HUDEP-2 (cell line): ENCODE data around the gene MICAL2.

Experiments
- DNase-seq, 76 experiments: peaks; one replicate each; lab custom pipeline; 2025; ENCODE audit not compliant: unreplicated experiment in 76 of 76; lab: John Stamatoyannopoulos, UW

The MICAL2 gene

DNA sequence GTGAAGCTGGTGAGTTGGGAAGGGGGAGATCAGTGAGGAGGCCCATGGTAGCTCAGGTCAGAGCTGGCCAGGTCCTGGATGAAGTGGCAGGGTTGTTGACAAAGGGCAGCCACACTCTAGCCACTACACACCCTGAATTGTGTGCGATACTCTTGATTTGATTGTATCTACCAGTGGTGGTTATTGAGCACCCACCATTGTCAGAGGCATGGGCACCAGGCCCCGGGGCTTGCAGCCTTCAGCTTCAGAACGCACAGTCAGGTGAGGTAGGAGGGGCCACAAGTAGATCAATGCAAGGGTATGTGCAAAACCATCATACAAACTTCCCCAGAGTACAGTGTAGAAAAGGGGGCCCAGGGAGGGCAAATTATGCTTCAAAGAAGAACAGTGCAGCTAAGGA lies 38.1 kb downstream of the MICAL2 start:
- no peak for DNase-seq

DNA sequence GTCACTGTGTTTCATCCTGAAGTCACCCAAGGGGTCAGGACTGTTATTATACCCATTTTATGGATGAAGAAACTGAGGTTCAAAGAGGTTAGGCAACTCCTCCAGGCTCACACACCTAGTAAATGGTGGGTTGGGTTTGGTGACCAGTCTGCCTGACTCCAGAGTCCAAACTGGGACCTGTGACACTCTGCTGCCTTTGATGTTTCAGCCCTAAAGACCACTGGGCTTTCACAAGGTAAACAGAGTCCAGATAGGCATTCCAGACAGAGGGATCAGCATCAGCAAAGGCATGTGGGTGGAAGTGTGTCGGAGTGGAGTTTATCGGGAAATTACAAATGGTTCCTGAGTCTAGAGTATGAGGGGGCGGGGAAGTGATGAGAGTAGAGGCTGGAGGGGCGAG lies 38.5 kb downstream of the MICAL2 start:
- no peak for DNase-seq

- peak in 21 of 76 experiments; percentile 2 to 58 (median 29) for DNase-seq
Measured at GRCh38 chr11:12149672-12150225, 39.4 kb downstream of the MICAL2 start.

DNA sequence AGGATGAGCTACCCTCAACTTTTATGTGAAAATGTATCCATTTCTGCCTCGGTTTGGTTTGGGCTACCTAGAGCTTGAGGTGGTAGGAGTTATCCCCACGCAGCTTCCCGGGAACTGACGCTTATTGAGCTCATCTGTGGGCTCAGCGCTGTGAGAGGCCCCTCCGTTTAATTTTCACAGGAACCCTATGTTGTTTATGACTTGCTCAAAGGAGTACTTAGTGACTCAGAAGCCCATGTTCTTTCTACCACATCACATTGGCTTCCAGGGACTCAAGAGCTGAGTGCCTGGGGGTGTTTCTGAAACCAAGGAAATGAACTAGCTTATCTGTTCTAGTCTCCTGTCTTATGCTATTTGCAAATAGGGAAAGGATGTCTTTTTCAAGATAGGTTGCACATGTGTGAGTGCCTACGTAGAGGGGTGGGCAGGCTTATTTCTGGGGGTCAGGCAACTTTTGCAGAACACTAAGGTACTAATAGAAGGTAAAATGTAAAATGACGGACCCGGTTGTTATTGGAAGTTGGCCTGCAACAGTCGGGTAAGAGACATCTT lies 40.5 kb downstream of the MICAL2 start:
- no peak for DNase-seq

DNA sequence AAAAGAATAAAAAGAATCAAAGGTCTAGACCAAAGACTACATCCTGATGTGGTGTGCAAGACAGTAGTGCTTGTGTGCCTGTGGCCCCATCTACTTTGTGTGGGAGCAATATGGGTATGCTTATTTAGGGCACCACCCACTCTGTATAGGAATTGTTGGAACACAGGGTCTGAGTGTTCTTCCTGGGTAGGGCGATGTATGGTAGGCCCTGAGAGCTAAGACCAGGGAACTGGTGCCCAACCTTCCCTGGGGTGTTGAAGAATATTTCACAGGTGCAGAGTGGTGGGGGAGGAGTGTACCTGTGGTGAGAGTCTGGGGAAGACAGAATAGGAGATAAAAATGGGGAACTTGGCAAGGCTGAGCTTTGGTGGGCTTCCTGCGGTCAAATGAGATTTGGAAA lies 41.9 kb downstream of the MICAL2 start:
- DNase-seq, result no peak

DNA sequence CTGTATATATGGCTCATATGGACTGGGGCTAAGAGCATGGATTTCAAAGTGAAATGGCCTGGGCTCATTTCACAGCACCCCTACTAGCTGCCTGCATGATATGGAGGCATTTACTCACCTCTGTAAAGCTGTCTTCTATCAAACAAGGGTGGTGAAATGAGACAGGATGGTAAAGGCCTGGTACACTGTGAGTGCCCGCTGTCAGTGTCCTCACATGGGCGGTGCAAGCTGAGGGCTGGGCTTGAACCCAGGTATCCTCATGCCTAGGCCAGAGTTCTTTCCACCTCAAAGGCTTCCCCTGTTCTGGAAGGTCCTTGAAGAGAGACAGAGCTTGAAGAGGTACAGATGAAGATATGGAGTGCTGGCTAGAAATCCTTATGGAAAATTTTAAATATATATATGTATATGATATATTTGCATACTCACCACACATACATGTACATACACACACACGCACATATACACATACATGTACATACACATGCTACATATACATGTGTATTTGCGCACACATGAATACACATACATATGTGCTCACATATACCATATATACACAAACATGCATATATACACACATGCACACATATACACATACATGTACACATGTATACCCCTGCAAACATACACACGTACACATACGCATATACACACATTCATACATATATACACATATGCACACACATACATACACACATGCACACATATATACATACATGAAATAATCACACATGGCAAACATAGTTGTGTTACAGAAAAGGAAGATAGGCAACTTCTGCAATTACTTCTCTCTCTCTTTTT lies 44.7 kb downstream of the MICAL2 start:
- DNase-seq, result no peak

DNA sequence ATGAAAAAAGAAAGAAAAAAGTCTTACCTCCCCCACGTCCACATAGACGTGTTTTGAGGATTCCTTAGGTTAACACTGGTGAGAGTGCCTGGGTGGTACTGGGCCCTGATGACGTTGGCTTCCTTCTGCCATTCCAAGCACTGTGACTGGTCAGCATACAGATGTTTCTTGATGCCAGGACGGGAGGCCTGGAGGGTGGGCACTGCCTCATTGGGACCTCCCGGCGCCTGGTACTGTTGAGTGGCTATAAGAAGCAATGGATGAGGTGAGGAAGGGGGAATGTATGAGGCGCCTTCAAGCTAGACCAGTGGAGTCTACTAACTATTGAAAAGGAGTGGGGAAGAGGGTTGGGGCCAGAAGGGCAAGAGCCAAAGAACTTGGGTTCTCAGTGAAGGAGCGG lies 45.3 kb downstream of the MICAL2 start:
- DNase-seq, result no peak

DNA sequence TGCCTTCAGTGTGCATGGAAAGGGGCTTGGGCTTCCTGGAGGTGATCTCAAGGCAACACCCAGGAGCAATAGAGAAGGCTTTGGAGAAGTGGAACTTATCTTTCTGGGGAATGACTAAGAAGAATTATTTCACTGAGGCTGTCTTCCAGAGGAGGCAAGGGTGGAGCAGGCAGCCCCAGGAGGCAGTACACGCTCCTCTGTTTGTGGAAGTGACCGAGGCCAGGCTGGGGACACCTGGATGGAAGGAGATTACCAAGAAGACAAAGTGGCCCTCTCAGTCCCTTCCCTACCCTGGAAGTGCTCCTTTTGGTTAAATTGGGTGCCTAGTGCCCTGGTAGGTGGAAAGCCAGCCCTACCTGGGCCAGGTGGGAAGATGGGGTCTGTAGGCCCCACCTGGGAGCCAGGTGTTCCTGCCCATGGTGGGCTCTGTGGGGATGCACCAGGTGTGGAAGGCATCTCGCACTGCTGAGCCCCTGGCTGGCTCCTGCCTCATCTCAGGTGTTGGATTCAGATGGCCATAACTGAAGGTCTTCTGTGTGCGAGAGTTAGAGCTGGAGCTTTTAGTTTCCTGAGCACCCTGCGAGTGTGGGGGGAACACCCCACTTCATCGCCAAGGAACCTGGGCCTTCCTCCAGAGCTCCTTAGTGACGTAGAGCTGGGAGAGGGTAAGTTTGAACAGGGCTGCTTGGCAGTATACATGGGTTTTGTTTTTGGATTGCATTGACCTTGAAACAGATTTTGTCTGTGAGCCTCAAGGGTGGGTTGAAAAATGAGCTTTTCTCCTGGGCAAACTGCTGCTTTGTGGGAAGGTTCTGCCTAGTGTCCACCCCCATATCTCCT lies 46.1 kb downstream of the MICAL2 start:
- DNase-seq, result no peak

- DNase-seq, result no peak
Measured at GRCh38 chr11:12157241-12157661, 46.9 kb downstream of the MICAL2 start.

GRCh38 chr11:12158909-12159308 lies 48.5 kb downstream of the MICAL2 start:
- DNase-seq, result peak in 3 of 76 experiments; percentile 10 to 18 (median 11)

DNA sequence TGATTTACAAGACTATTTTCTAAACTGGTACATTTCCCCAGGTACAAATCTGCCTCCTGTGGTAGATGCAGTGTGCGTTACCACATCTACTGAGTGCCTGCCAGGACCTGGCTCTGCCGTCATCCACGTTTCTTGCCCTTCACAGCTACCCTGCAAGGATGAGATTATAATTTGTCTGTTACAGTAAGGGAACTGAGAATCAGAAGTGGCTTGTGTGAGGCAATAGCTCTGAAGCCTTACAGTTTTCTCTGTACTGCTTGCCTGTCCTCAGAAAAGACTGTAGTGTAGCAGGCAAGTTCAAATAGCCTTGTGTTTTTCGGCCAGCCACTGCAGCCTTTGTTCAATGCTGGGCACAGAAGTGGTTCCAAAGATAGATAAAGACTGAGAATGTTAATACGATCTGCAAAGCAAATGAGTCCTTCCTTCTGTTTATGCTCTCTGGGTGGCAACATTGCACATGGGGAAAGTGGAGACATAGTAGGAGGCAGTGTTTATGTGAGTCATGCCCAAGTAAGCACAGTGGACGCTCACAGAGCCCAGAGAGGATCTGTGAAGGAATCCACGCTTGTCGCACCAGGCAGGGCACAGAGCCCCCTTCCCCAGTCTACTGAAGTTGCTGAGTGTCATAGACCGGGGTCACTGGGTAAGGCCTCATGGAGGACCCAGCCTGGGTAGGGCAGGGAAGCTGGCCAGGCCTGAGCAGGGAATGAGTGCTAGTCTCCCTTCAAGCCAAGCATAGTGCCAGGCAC lies 49.1 kb downstream of the MICAL2 start:
- peak in 10 of 76 experiments; percentile 10 to 46 (median 24) for DNase-seq

- DNase-seq, result no peak
Measured at GRCh38 chr11:12160231-12160630, 49.8 kb downstream of the MICAL2 start.

- no peak for DNase-seq
Measured at GRCh38 chr11:12160680-12161079, 50.3 kb downstream of the MICAL2 start.

DNA sequence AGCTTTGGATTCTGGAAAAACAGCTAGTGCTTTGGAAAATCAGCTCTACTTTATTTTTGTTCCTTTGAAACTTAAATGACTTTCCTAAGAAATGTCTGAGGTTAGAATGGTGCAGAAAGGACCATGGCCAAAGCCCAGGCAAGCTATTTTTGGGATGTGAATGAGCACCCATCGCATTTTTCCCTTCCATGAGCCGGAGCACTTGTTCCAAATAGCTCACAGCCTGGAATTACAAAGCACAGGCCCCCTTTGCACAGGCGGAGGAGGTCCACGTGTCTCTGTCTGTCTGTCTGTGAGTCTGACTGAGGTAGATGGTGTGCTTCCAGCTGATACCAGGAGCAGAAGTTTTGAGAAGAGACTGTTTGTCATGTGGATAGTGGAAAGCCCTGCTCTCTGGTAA lies 50.7 kb downstream of the MICAL2 start:
- no peak for DNase-seq

- no peak for DNase-seq
Measured at GRCh38 chr11:12161603-12162350, 51.4 kb downstream of the MICAL2 start.

DNA sequence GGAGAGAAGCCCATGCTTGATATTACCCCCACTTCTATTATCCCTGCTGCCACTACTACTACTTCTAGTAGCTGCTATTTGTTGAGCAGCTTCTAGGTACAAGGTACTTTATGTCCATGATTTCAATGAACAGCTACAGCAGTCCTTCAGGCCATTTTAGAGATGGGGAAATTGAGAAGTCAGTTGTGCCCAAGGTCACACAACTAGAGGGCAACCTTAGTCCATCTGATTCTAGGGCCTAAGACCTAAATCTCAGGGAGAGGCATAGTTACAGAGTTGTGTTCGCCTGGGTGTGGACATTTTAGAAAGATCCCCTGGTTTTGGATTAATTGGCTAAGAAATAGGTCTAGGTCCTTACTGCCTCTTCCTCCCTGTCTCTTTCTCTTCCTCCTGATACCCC lies 52.3 kb downstream of the MICAL2 start:
- no peak for DNase-seq

DNA sequence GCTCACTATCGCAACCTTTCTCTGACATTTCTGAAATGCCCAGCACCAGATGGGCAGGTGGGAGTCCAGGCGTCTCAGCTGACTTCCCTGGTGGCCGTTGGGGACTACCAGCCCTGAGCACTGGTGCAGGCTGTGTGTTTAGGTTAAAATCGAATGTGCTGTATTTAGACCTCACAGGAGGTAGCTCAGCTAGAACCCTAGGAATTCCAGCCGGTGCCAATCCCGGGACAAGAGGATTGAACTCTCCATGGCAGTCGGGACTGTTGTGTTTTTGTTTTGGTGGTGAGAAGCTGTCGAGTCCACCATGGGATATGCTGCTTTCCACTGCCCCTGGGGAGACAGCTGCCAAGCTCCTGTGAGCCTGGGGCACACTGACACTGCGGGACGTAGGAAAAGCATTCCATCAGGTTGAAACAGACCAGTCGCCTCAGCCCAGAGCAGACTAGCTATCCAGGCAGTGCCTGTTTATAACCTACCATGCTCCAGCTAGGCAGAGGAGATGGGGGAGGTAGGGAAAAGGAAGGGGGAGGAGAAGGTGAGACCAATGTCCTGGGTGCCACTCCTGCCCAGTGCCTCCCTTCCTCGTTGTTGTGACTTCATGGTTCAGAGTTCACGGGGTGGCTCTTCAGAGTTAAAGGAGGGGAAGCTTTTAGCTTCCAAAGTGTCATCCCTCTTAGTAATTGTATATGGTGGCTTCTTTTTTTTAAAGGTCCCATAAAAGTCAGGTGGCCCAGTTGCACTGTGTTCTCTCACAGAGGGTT lies 53.0 kb downstream of the MICAL2 start:
- no peak for DNase-seq

GRCh38 chr11:12164061-12165014 lies 53.9 kb downstream of the MICAL2 start:
- no peak for DNase-seq
